ENCODE measurements around the gene PHYH.

DNA sequence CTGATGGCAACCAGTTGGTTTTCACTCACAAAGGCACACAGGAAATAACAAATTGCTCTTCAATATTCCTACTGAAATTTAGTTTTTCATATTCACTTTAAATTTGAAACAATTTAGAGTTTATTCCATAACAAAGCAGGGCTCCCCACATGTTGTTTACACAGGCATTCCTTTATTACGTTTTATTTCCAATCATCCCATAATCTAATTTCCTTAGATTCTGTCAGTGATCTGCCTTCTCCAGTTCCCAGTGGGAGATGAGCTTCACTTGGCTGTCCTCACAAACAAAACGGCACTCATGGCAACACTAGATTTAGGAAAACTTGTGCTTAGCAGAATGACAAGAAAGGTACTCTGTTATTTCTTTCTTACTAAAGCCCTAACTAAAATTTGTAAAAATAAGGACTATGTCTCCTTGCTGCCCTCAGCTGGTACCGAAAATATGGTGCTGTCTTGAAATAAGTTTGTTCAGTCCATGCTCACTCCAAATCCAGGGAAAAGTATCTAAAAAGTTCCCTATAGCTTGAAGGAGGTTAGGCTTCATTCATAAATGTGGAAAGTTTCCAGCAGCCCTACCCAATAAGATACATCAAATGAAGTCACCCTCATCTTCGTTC lies 23.0 kb downstream of the PHYH start:
- TF ChIP-seq, protein P1, sequence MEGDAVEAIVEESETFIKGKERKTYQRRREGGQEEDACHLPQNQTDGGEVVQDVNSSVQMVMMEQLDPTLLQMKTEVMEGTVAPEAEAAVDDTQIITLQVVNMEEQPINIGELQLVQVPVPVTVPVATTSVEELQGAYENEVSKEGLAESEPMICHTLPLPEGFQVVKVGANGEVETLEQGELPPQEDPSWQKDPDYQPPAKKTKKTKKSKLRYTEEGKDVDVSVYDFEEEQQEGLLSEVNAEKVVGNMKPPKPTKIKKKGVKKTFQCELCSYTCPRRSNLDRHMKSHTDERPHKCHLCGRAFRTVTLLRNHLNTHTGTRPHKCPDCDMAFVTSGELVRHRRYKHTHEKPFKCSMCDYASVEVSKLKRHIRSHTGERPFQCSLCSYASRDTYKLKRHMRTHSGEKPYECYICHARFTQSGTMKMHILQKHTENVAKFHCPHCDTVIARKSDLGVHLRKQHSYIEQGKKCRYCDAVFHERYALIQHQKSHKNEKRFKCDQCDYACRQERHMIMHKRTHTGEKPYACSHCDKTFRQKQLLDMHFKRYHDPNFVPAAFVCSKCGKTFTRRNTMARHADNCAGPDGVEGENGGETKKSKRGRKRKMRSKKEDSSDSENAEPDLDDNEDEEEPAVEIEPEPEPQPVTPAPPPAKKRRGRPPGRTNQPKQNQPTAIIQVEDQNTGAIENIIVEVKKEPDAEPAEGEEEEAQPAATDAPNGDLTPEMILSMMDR (IDR thresholded peaks at IDR 0.05; ENCODE audit: low read length) = no peak
- no peak for TF ChIP-seq EZH2 (IDR thresholded peaks at IDR 0.05; ENCODE audit: borderline replicate concordance, low read length)
